Right lobe of liver (tissue), 6 donors: ENCODE results near the gene FAM78B. TPM values are rescaled to one million over a fixed set of nuclear protein-coding genes. Genes with fewer than 3 reads are reported as not detected.

Experiments
- ATAC-seq, 4 donors: fragments of 200-7000 bp; cut with Tn5 transposase; one replicate each; pipeline ENCODE4 v1.9.1; 2020; ENCODE audit warnings: mild to moderate bottlenecking in 4 of 4, moderate library complexity in 4 of 4
- DNase-seq, 3 donors: peaks; one replicate each; pipeline ENCODE4 v3.0.0-alpha.2; 2020
- H3K27ac ChIP-seq, 3 donors: fragments of 200-600 bp; one replicate each; pipeline ENCODE4 v1.8.0; 2022
- H3K27me3 ChIP-seq, 2 donors: fragments of 200-600 bp; one replicate each; pipeline ENCODE4 v1.8.0; 2022
- H3K36me3 ChIP-seq, 4 donors: fragments of 200-600 bp; sonication (generic) in 1 of 4; one replicate each; pipeline versions ENCODE4 v1.5.1 to v1.8.0; 2017 to 2022; ENCODE audit warnings: control low read depth in 1 of 4
- H3K4me1 ChIP-seq, 4 donors: fragments of 200-600 bp; sonication (generic) in 1 of 4; one replicate each; pipeline versions ENCODE4 v1.5.1 to v1.8.0; 2017 to 2022; ENCODE audit warnings: control low read depth in 1 of 4
- H3K4me3 ChIP-seq, 3 donors: fragments of 200-600 bp; one replicate each; pipeline ENCODE4 v1.8.0; 2022
- H3K9me3 ChIP-seq, 4 donors: fragments of 200-600 bp; sonication (generic) in 1 of 4; one replicate each; pipeline versions ENCODE4 v1.5.1 to v1.8.0; 2017 to 2022; ENCODE audit warnings: control low read depth in 1 of 4
- CTCF ChIP-seq, 4 donors: fragments of 200-600 bp in 3 of 4; fragments of 450-650 bp in 1 of 4; IDR thresholded peaks; one replicate each; pipeline versions ENCODE4 v1.5.1 to v1.8.0; 2016 to 2022; ENCODE audit warnings: antibody characterized with exemption in 4 of 4, mild to moderate bottlenecking in 2 of 4
- POLR2A ChIP-seq: fragments of 450-650 bp; IDR thresholded peaks from one replicate; pipeline ENCODE4 v1.6.1; 2017; ENCODE audit warnings: antibody characterized with exemption, mild to moderate bottlenecking
- WGBS: methylation state at CpG from one replicate; pipeline ENCODE4 v1.1.6; 2018; ENCODE audit warnings: low coverage, low lambda C conversion rate; ENCODE audit not compliant: insufficient coverage; ENCODE audit errors: missing lambda C conversion rate; 5-methylcytosine and 5-hydroxymethylcytosine counted together
- intact Hi-C, 2 donors: fragments of 100-400 bp; cut with DNase I; formaldehyde crosslinking; loops; one replicate each; pipeline versions ENCODE4 v1.11.2 to v1.14.1; 2022
- total RNA-seq, 6 experiments: library from RNA; depleted of rRNA in 2 of 6; stranded (reverse); fragments of >200 nt in 2 of 6; fragmentation: NEBNext Ultra II Directional in 3 of 6; extraction: Animal tissue kit (Norgen Biotek cat#: 25700) in 3 of 6; gene quantifications; one replicate each; pipeline versions ENCODE4 v1.1.0 to v1.2.4, GENCODE V29; 2016 to 2023
- donor health status: DM: no; HTN: yes; CAD: no.
- donor health status: DM: no; HTN: no; CAD: no.
- donor health status: DM: no; HTN: no; CAD: no.
- donor health status: DM: no; HTN: yes; CAD: no.
- donor health status: DM: no; HTN: yes; CAD: no.

Gene FAM78B
- total RNA-seq, 6 experiments from 2014 or later: 0.58 to 1.4 (median 1.1) TPM

GRCh38 chr1:166197141-166197540 lies 30.3 kb upstream of the FAM78B start:
- H3K36me3 ChIP-seq: no peaks in the 10 kb centered on the region
- no peaks in the 10 kb centered on the region for H3K27me3 ChIP-seq
- DNase-seq (no peak), ATAC-seq (no peak)
- no peak for TF ChIP-seq POLR2A
- TF ChIP-seq CTCF (IDR thresholded peaks at IDR 0.05): no peak
- H3K9me3 ChIP-seq: no peaks in the 10 kb centered on the region
- intact Hi-C loops: no loop called here
- no peak overlapping the region for H3K27ac ChIP-seq
- no peaks in the 10 kb centered on the region for H3K4me1 ChIP-seq
- WGBS: 50% methylated on average over 1 of the region's 1 CpG
- H3K4me3 ChIP-seq: no peak overlapping the region

- Histone ChIP-seq H3K4me1 (no peaks in the 10 kb centered on the region), H3K27me3 (no peaks in the 10 kb centered on the region), H3K4me3 (no peak overlapping the region), H3K9me3 (no peaks in the 10 kb centered on the region), H3K36me3 (no peaks in the 10 kb centered on the region), H3K27ac (no peak overlapping the region)
- no peak for TF ChIP-seq CTCF (IDR thresholded peaks at IDR 0.05)
- no peak for TF ChIP-seq POLR2A
- DNase-seq (no peak), ATAC-seq (no peak)
- WGBS: 24% methylated on average over 5 of the region's 5 CpGs
- intact Hi-C loops: no loop called here
Observed at GRCh38 chr1:166193057-166193698, 26.4 kb upstream of the FAM78B start.

- Histone ChIP-seq H3K27me3 (no peaks in the 10 kb centered on the region), H3K9me3 (no peaks in the 10 kb centered on the region), H3K4me3 (no peak overlapping the region), H3K4me1 (no peaks in the 10 kb centered on the region), H3K27ac (no peak overlapping the region), H3K36me3 (no peaks in the 10 kb centered on the region)
- DNase-seq (no peak), ATAC-seq (no peak)
- 37% methylated on average over 4 of the region's 4 CpGs for WGBS
- intact Hi-C loops: no loop called here
- TF ChIP-seq CTCF (IDR thresholded peaks at IDR 0.05): no peak
- no peak for TF ChIP-seq POLR2A
Observed at GRCh38 chr1:166190400-166190799, 23.6 kb upstream of the FAM78B start.

- no peak for DNase-seq
- intact Hi-C loops: no loop called here
- 30% methylated on average over 2 of the region's 2 CpGs for WGBS
- no peaks in the 10 kb centered on the region for H3K27me3 ChIP-seq
- no peaks in the 10 kb centered on the region for H3K9me3 ChIP-seq
- H3K36me3 ChIP-seq: no peaks in the 10 kb centered on the region
- no peak for TF ChIP-seq CTCF (IDR thresholded peaks at IDR 0.05)
- TF ChIP-seq POLR2A: no peak
- H3K27ac ChIP-seq: no peak overlapping the region
- no peak overlapping the region for H3K4me3 ChIP-seq
- no peaks in the 10 kb centered on the region for H3K4me1 ChIP-seq
- ATAC-seq: no peak
Observed at GRCh38 chr1:166189126-166189525, 22.3 kb upstream of the FAM78B start.

- ATAC-seq: no peak
Observed at GRCh38 chr1:166185526-166185925, 18.7 kb upstream of the FAM78B start.

More at GRCh38 chr1:166185526-166185925, 18.7 kb upstream of the FAM78B start:
- no peak for TF ChIP-seq POLR2A
- TF ChIP-seq CTCF (IDR thresholded peaks at IDR 0.05): no peak
- H3K36me3 ChIP-seq: no peaks in the 10 kb centered on the region
- no peak overlapping the region for H3K27ac ChIP-seq
- H3K9me3 ChIP-seq: no peaks in the 10 kb centered on the region
- no peak for DNase-seq
- 40% methylated on average over 4 of the region's 4 CpGs for WGBS
- H3K4me3 ChIP-seq: no peak overlapping the region
- no peaks in the 10 kb centered on the region for H3K4me1 ChIP-seq
- intact Hi-C loops: no loop called here
- no peaks in the 10 kb centered on the region for H3K27me3 ChIP-seq
